ENCODE data around the gene KCTD19.

DNA sequence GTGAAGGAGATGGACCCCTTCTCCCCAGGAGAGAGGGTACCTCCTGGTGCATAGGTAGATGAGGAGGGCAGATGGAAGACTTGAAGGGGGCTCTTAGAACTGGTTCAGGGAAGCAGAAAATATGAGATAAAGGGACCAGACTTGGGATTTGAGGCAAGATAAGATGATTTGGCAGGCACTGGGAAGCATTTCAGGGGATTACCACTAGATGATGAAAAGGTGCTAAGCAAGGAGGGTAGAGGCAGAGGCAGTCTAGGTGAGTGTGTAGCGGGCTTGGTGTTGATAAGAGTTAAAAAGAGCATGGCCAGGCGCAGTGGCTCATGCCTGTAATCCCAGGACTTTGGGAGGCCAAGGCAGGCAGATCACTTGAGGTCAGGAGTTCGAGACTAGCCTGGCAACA lies 63.3 kb downstream of the KCTD19 start:
- TF ChIP-seq, protein P1, sequence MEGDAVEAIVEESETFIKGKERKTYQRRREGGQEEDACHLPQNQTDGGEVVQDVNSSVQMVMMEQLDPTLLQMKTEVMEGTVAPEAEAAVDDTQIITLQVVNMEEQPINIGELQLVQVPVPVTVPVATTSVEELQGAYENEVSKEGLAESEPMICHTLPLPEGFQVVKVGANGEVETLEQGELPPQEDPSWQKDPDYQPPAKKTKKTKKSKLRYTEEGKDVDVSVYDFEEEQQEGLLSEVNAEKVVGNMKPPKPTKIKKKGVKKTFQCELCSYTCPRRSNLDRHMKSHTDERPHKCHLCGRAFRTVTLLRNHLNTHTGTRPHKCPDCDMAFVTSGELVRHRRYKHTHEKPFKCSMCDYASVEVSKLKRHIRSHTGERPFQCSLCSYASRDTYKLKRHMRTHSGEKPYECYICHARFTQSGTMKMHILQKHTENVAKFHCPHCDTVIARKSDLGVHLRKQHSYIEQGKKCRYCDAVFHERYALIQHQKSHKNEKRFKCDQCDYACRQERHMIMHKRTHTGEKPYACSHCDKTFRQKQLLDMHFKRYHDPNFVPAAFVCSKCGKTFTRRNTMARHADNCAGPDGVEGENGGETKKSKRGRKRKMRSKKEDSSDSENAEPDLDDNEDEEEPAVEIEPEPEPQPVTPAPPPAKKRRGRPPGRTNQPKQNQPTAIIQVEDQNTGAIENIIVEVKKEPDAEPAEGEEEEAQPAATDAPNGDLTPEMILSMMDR (IDR thresholded peaks at IDR 0.05) = no peak
- TF ChIP-seq POLR2A (IDR thresholded peaks at IDR 0.05) = no peak

Measured in esophagus squamous epithelium (tissue), 4 donors.